Skeletal muscle tissue (tissue), 4 donors: ENCODE results near the gene TMEM191B. TPM values are rescaled to one million over a fixed set of nuclear protein-coding genes. Genes with fewer than 3 reads are reported as not detected.
"Not testable (repeated sequence)": the region's sequence is repeated elsewhere in the genome, so short reads cannot be mapped to it uniquely, and the experiment has no call there.

Experiments used
- H3K27ac ChIP-seq: one replicate; pipeline ENCODE4 v1.7.0; 2013; ENCODE audit warnings: mild to moderate bottlenecking, low read depth, low read length, inconsistent platforms
- H3K27me3 ChIP-seq, 3 donors: one replicate each; pipeline ENCODE4 v1.7.0; 2013; ENCODE audit warnings: low read length in 3 of 3; ENCODE audit not compliant: control insufficient read depth in 3 of 3, insufficient read depth in 3 of 3
- H3K36me3 ChIP-seq, 3 donors: one replicate each; pipeline ENCODE4 v1.7.0; 2013; ENCODE audit warnings: low read length in 3 of 3; ENCODE audit not compliant: control insufficient read depth in 3 of 3, insufficient read depth in 3 of 3
- H3K4me1 ChIP-seq, 3 donors: one replicate each; pipeline ENCODE4 v1.7.0; 2013; ENCODE audit warnings: low read length in 3 of 3, mild to moderate bottlenecking in 3 of 3; ENCODE audit not compliant: control insufficient read depth in 3 of 3, insufficient read depth in 3 of 3
- H3K4me3 ChIP-seq, 3 donors: one replicate each; pipeline ENCODE4 v1.7.0; 2013; ENCODE audit warnings: low read length in 3 of 3
- H3K9ac ChIP-seq, 3 donors: one replicate each; pipeline ENCODE4 v1.7.0; 2013; ENCODE audit warnings: low read length in 3 of 3, mild to moderate bottlenecking in 3 of 3, moderate library complexity in 2 of 3, low read depth in 1 of 3
- H3K9me3 ChIP-seq, 3 donors: one replicate each; pipeline ENCODE4 v1.7.0; 2013; ENCODE audit warnings: low read length in 3 of 3; ENCODE audit not compliant: control insufficient read depth in 3 of 3
- total RNA-seq: library from RNA; depleted of rRNA; stranded (reverse); fragments of >200 nt; gene quantifications from one replicate; pipeline ENCODE4 v1.2.3, GENCODE V29; 2014
- donor health status: Osteomylitis.

Gene TMEM191B
- total RNA-seq, 1 donor from 2014 or later = not detected

- H3K27ac ChIP-seq, H3K9me3 ChIP-seq, H3K4me1 ChIP-seq, H3K36me3 ChIP-seq, H3K27me3 ChIP-seq, H3K4me3 ChIP-seq, H3K9ac ChIP-seq: not testable (repeated sequence)
These were observed 31.3 kb downstream of the TMEM191B start for GRCh38 chr22:18558939-18559338.

GRCh38 chr22:18560099-18560974, 32.7 kb downstream of the TMEM191B start:
- not testable (repeated sequence) for H3K9ac ChIP-seq, H3K27me3 ChIP-seq, H3K36me3 ChIP-seq, H3K4me1 ChIP-seq, H3K27ac ChIP-seq, H3K4me3 ChIP-seq, H3K9me3 ChIP-seq

- H3K9me3 ChIP-seq, H3K4me1 ChIP-seq, H3K36me3 ChIP-seq, H3K27me3 ChIP-seq, H3K27ac ChIP-seq, H3K9ac ChIP-seq, H3K4me3 ChIP-seq: not testable (repeated sequence)
These were observed 43.1 kb downstream of the TMEM191B start for GRCh38 chr22:18570509-18571246.

GRCh38 chr22:18573483-18574164, 46.0 kb downstream of the TMEM191B start:
- H3K4me3 ChIP-seq, H3K36me3 ChIP-seq, H3K27me3 ChIP-seq, H3K9ac ChIP-seq, H3K4me1 ChIP-seq, H3K9me3 ChIP-seq, H3K27ac ChIP-seq: not testable (repeated sequence)

- H3K4me3 ChIP-seq, H3K27me3 ChIP-seq, H3K27ac ChIP-seq, H3K9ac ChIP-seq, H3K4me1 ChIP-seq, H3K36me3 ChIP-seq, H3K9me3 ChIP-seq: not testable (repeated sequence)
These were observed 47.0 kb downstream of the TMEM191B start for GRCh38 chr22:18574555-18574954.

GRCh38 chr22:18575686-18576085, 48.1 kb downstream of the TMEM191B start:
- H3K9me3 ChIP-seq, H3K27ac ChIP-seq, H3K36me3 ChIP-seq, H3K27me3 ChIP-seq, H3K9ac ChIP-seq, H3K4me3 ChIP-seq, H3K4me1 ChIP-seq: not testable (repeated sequence)

GRCh38 chr22:18577090-18577818, 49.7 kb downstream of the TMEM191B start:
- H3K4me1 ChIP-seq, H3K27ac ChIP-seq, H3K27me3 ChIP-seq, H3K36me3 ChIP-seq, H3K9ac ChIP-seq, H3K4me3 ChIP-seq, H3K9me3 ChIP-seq: not testable (repeated sequence)

GRCh38 chr22:18577847-18578246, 50.2 kb downstream of the TMEM191B start:
- not testable (repeated sequence) for H3K4me3 ChIP-seq, H3K9ac ChIP-seq, H3K27ac ChIP-seq, H3K36me3 ChIP-seq, H3K9me3 ChIP-seq, H3K27me3 ChIP-seq, H3K4me1 ChIP-seq
